VCaP (cell line): ENCODE results near the gene RASGRF2.
"Not testable (repeated sequence)": the region's sequence is repeated elsewhere in the genome, so short reads cannot be mapped to it uniquely, and the experiment has no call there.

ENCODE experiments used
- H3K27ac ChIP-seq: fragments of 450-650 bp; 2 replicates; pipeline ENCODE4 v1.5.1; 2017
- CTCF ChIP-seq: fragments of 450-650 bp; conservative IDR thresholded peaks from 2 replicates; pipeline ENCODE4 v1.5.1; 2017; ENCODE audit warnings: mild to moderate bottlenecking, moderate library complexity

RASGRF2 gene

GRCh38 chr5:81038495-81038894, 78.3 kb downstream of the RASGRF2 start:
- H3K27ac ChIP-seq = no peak overlapping the region
- no peak for TF ChIP-seq CTCF

- no peak for TF ChIP-seq CTCF
- H3K27ac ChIP-seq = no peak overlapping the region
Observed at GRCh38 chr5:81044868-81045267, 84.7 kb downstream of the RASGRF2 start.

GRCh38 chr5:81045389-81045807, 85.2 kb downstream of the RASGRF2 start:
- H3K27ac ChIP-seq = no peak overlapping the region

GRCh38 chr5:81046041-81046440, 85.9 kb downstream of the RASGRF2 start:
- no peak for TF ChIP-seq CTCF

More at GRCh38 chr5:81045389-81045807, 85.2 kb downstream of the RASGRF2 start:
- TF ChIP-seq CTCF = no peak

GRCh38 chr5:81052325-81052724, 92.2 kb downstream of the RASGRF2 start:
- no peak overlapping the region for H3K27ac ChIP-seq
- no peak for TF ChIP-seq CTCF

More at GRCh38 chr5:81046041-81046440, 85.9 kb downstream of the RASGRF2 start:
- no peak overlapping the region for H3K27ac ChIP-seq

- H3K27ac ChIP-seq = not testable (repeated sequence)
Observed at GRCh38 chr5:81053282-81053681, 93.1 kb downstream of the RASGRF2 start.

- no peak for TF ChIP-seq CTCF
- no peak overlapping the region for H3K27ac ChIP-seq
Observed at GRCh38 chr5:81058121-81058520, 98.0 kb downstream of the RASGRF2 start.

- no peak for TF ChIP-seq CTCF
- no peak overlapping the region for H3K27ac ChIP-seq
Observed at GRCh38 chr5:81065492-81065891, 105.3 kb downstream of the RASGRF2 start.
